Measurements from ENCODE around the gene DACT2. TPM values are rescaled to one million over a fixed set of nuclear protein-coding genes. Genes with fewer than 3 reads are reported as not detected.

Gene DACT2
- total RNA-seq, 1 experiment from 2014 or later: not detected

DNA sequence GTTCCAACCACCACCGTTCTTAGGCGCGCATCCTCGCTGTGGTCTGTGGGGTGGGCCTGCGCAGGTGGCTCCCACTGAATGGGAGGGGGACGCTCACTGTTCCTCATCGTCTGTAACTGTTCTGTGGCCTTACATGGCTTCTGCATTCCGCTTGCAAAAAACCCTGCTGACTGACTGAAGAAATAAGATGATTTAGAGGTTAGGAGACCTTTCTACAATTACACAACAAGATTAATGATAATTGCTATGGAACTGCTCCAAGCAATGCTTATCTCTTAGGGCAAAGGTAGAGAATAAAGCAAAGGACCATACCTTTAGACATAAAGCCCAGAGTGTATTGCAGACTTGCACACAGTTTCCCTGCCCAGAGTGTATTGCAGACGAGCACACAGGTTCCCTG, 14.4 kb upstream of the DACT2 start:
- intact Hi-C loops (cut with micrococcal nuclease): no loop called here
- no peaks in the 10 kb centered on the region for H3K36me3 Mint-ChIP-seq (ENCODE audit: insufficient read depth, unreplicated experiment)
- no peak for DNase-seq (ENCODE audit: unreplicated experiment)
- peaks cover 28% of the 10 kb centered on the region for H3K27me3 Mint-ChIP-seq (ENCODE audit: insufficient read depth, unreplicated experiment)
- H3K4me3 Mint-ChIP-seq (ENCODE audit: unreplicated experiment): no peak overlapping the region
- BruUV-seq (replicated peaks): no TSS peak
- ChIA-PET CTCF (no interaction called here), POLR2A (no interaction called here)
- TF ChIP-seq, protein P1, sequence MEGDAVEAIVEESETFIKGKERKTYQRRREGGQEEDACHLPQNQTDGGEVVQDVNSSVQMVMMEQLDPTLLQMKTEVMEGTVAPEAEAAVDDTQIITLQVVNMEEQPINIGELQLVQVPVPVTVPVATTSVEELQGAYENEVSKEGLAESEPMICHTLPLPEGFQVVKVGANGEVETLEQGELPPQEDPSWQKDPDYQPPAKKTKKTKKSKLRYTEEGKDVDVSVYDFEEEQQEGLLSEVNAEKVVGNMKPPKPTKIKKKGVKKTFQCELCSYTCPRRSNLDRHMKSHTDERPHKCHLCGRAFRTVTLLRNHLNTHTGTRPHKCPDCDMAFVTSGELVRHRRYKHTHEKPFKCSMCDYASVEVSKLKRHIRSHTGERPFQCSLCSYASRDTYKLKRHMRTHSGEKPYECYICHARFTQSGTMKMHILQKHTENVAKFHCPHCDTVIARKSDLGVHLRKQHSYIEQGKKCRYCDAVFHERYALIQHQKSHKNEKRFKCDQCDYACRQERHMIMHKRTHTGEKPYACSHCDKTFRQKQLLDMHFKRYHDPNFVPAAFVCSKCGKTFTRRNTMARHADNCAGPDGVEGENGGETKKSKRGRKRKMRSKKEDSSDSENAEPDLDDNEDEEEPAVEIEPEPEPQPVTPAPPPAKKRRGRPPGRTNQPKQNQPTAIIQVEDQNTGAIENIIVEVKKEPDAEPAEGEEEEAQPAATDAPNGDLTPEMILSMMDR (IDR thresholded peaks at IDR 0.05; ENCODE audit: unreplicated experiment): no peak
- no peaks in the 10 kb centered on the region for H3K4me1 Mint-ChIP-seq (ENCODE audit: insufficient read depth, unreplicated experiment)
- no peak overlapping the region for H3K27ac Mint-ChIP-seq (ENCODE audit: low read depth, unreplicated experiment)
- H3K9me3 Mint-ChIP-seq (ENCODE audit: unreplicated experiment): peaks cover 6% of the 10 kb centered on the region

DNA sequence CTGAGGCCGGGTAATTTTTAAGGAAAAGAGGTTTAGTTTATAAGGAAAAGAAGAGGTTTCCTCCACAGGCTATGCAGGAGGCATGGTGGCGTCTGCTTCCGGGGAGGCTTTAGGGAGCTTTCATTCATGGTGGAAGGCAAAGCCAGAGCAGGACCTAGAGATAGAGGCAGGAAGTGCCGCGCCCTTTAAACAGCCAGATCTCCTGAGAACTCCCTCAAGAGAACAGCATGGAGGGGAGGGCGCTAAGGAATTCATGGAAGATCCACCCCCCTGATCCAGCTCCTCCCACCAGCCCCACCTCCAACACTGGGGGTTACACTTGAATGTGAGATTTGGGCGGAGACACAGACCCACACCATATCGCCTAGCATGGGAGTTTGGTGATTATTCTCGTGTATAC, 13.9 kb upstream of the DACT2 start:
- H3K27ac Mint-ChIP-seq (ENCODE audit: low read depth, unreplicated experiment): no peak overlapping the region
- BruUV-seq (replicated peaks): no TSS peak
- H3K4me3 Mint-ChIP-seq (ENCODE audit: unreplicated experiment): no peak overlapping the region

DNA sequence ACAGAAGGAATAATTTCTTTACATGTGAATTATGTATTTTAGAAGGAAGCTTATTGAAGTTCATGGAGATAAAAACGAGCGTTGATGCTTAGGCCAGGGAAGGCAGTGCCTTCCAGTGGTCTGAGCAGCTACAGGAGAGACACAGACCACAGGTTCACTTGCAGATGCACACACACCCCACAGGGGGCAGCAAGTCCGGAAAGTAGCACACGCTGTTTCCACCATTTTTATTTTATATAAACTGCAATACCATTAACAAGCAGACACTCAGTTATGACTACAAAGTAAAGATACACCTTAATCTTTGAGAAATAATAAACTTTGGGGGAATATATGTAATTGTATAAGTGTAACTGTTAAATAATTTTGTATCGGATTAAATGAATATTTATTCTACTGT, 13.5 kb upstream of the DACT2 start:
- no TSS peak for BruUV-seq (replicated peaks)
- H3K27me3 Mint-ChIP-seq (ENCODE audit: insufficient read depth, unreplicated experiment): peaks cover 32% of the 10 kb centered on the region
- H3K4me1 Mint-ChIP-seq (ENCODE audit: insufficient read depth, unreplicated experiment): no peaks in the 10 kb centered on the region
- no peak overlapping the region for H3K27ac Mint-ChIP-seq (ENCODE audit: low read depth, unreplicated experiment)
- intact Hi-C loops (cut with micrococcal nuclease): no loop called here
- peaks cover 7% of the 10 kb centered on the region for H3K9me3 Mint-ChIP-seq (ENCODE audit: unreplicated experiment)
- no peaks in the 10 kb centered on the region for H3K36me3 Mint-ChIP-seq (ENCODE audit: insufficient read depth, unreplicated experiment)
- no peak for DNase-seq (ENCODE audit: unreplicated experiment)
- no peak overlapping the region for H3K4me3 Mint-ChIP-seq (ENCODE audit: unreplicated experiment)
- POLR2A ChIA-PET: interaction anchor here (0.8 to 1.0 kb wide), 2 partner anchors 9 to 10 kb away, joined by 3 read pairs; no protein-coding TSS in a partner anchor
- CTCF ChIA-PET: interaction anchor here (1.7 kb wide), 1 partner anchor 21 kb away, joined by 4 read pairs; no protein-coding TSS in a partner anchor
- TF ChIP-seq, protein P1 (IDR thresholded peaks at IDR 0.05; ENCODE audit: unreplicated experiment): no peak

More for the DNA sequence above, 13.9 kb upstream of the DACT2 start:
- TF ChIP-seq, protein P1 (IDR thresholded peaks at IDR 0.05; ENCODE audit: unreplicated experiment): no peak
- H3K4me1 Mint-ChIP-seq (ENCODE audit: insufficient read depth, unreplicated experiment): no peaks in the 10 kb centered on the region
- DNase-seq (ENCODE audit: unreplicated experiment): no peak
- no peaks in the 10 kb centered on the region for H3K36me3 Mint-ChIP-seq (ENCODE audit: insufficient read depth, unreplicated experiment)
- intact Hi-C loops (cut with micrococcal nuclease): no loop called here
- ChIA-PET CTCF (no interaction called here), POLR2A (no interaction called here)
- peaks cover 7% of the 10 kb centered on the region for H3K9me3 Mint-ChIP-seq (ENCODE audit: unreplicated experiment)
- H3K27me3 Mint-ChIP-seq (ENCODE audit: insufficient read depth, unreplicated experiment): peaks cover 31% of the 10 kb centered on the region

DNA sequence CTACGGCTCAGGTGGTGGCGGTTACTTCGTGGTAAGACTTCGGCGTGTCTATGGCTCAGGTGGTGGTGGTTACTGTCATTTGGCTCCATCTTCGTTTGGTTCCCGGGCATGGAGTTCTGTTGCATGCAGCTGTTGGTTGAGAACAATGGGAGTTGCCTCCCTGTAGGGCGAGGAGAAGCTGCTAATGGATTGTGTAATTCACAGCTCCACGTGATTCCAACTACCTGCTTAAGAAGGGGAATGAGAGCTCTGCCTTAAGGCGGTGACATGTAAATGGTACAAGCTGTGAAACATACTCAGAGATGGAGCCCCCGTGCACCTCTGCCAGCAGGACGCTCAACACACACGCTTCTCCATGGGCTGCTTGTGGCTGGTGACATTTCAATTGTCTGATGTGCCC, 12.4 kb upstream of the DACT2 start:
- intact Hi-C loops (cut with micrococcal nuclease): no loop called here
- BruUV-seq (replicated peaks): no TSS peak
- Mint-ChIP-seq H3K27me3 (ENCODE audit: insufficient read depth, unreplicated experiment) (peaks cover 42% of the 10 kb centered on the region), H3K9me3 (ENCODE audit: unreplicated experiment) (peaks cover 7% of the 10 kb centered on the region), H3K4me1 (ENCODE audit: insufficient read depth, unreplicated experiment) (no peaks in the 10 kb centered on the region), H3K4me3 (ENCODE audit: unreplicated experiment) (no peak overlapping the region), H3K27ac (ENCODE audit: low read depth, unreplicated experiment) (no peak overlapping the region), H3K36me3 (ENCODE audit: insufficient read depth, unreplicated experiment) (no peaks in the 10 kb centered on the region)
- TF ChIP-seq, protein P1 (IDR thresholded peaks at IDR 0.05; ENCODE audit: unreplicated experiment): no peak
- CTCF ChIA-PET: interaction anchor here (1.7 kb wide), 1 partner anchor 20 kb away, joined by 4 read pairs; no protein-coding TSS in a partner anchor
- POLR2A ChIA-PET: interaction anchor here (0.8 to 1.0 kb wide), 2 partner anchors 9 to 10 kb away, joined by 3 read pairs; no protein-coding TSS in a partner anchor
- peak; percentile 70 for DNase-seq (ENCODE audit: unreplicated experiment)

Measured in MCF 10A (cell line).